ENCODE measurements around the gene GLMN. TPM values are rescaled to one million over a fixed set of nuclear protein-coding genes. Genes with fewer than 3 reads are reported as not detected.

Gene GLMN
- total RNA-seq, 1 donor: 16.4 TPM

DNA sequence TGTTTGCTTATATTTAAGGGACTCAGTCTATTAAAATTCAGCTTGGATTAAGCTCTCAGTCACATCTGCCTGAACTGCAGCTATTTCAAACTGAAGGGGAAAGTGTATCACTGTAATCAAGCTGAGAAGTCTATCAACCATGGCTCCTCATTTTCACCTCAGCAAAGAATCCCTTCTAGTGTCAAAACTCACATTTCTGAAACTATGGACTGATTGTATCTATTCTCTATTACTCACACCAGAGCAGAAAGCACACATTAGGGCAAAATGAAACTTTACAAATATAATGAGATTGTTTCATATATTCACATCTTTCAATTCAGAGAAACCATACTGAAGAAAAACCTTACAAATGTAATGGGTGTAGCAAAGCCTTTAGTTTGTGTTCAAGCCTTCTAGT lies 95.7 kb downstream of the GLMN start:
- H3K4me3 ChIP-seq (ENCODE audit: low read depth, low read length): no peak overlapping the region
- TF ChIP-seq, protein P1, sequence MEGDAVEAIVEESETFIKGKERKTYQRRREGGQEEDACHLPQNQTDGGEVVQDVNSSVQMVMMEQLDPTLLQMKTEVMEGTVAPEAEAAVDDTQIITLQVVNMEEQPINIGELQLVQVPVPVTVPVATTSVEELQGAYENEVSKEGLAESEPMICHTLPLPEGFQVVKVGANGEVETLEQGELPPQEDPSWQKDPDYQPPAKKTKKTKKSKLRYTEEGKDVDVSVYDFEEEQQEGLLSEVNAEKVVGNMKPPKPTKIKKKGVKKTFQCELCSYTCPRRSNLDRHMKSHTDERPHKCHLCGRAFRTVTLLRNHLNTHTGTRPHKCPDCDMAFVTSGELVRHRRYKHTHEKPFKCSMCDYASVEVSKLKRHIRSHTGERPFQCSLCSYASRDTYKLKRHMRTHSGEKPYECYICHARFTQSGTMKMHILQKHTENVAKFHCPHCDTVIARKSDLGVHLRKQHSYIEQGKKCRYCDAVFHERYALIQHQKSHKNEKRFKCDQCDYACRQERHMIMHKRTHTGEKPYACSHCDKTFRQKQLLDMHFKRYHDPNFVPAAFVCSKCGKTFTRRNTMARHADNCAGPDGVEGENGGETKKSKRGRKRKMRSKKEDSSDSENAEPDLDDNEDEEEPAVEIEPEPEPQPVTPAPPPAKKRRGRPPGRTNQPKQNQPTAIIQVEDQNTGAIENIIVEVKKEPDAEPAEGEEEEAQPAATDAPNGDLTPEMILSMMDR (IDR thresholded peaks at IDR 0.05; ENCODE audit: insufficient read depth, low read depth, low read length): no peak
- no peak for DNase-seq (ENCODE audit: low read depth)

DNA sequence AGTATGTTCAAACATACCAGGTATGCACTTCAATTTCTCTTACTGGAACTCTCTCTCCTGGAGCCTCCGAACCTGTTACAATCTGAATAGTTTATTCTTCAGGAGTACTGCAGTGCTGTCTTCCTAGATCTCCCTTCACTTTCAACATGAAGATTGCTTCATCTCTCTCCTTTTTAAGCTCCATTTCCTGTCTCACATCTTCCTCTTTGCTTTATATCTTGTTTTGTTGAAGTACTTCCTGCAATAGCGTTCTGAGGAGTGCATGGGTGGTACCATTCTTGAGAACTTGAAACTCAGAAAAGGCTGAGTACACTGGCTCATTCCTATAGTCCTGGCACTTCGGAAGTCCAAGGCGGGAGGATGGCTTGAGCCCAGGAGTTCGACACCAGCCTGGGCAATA lies 96.8 kb downstream of the GLMN start:
- DNase-seq (ENCODE audit: low read depth): no peak

More for the DNA sequence above, 96.8 kb downstream of the GLMN start:
- H3K4me3 ChIP-seq (ENCODE audit: low read depth, low read length): no peak overlapping the region
- TF ChIP-seq, protein P1 (IDR thresholded peaks at IDR 0.05; ENCODE audit: insufficient read depth, low read depth, low read length): no peak

Other genes starting within 250 kb of the GLMN start
- 0.32 and 0.43 TPM in 2 replicates for gene SETSIP, start 223.6 kb downstream of the GLMN start, total RNA-seq
- 2.3 and 4.3 TPM in 2 replicates for gene BTBD8, start 218.6 kb downstream of the GLMN start, total RNA-seq
- gene C1orf146, start 81.1 kb downstream of the GLMN start, total RNA-seq: not detected in 2 replicates
- gene RPAP2, start 72 bp upstream of the GLMN start, total RNA-seq: 5.5 and 9.9 TPM in 2 replicates
- gene GFI1, start 187.9 kb upstream of the GLMN start, total RNA-seq: under 0.01 TPM in 2 replicates

Data from fibroblast of villous mesenchyme (primary cell).